GM19372 (cell line): ENCODE results near the gene DIP2B.
"Not testable (repeated sequence)": the region's sequence is repeated elsewhere in the genome, so short reads cannot be mapped to it uniquely, and the experiment has no call there.

ENCODE experiments used
- ATAC-seq: cut with Tn5 transposase; IDR thresholded peaks from one replicate; pipeline ENCODE4 v1.9.1; 2021; ENCODE audit warnings: mild to moderate bottlenecking, low read depth, moderate library complexity; ENCODE audit not compliant: unreplicated experiment

The DIP2B gene

DNA sequence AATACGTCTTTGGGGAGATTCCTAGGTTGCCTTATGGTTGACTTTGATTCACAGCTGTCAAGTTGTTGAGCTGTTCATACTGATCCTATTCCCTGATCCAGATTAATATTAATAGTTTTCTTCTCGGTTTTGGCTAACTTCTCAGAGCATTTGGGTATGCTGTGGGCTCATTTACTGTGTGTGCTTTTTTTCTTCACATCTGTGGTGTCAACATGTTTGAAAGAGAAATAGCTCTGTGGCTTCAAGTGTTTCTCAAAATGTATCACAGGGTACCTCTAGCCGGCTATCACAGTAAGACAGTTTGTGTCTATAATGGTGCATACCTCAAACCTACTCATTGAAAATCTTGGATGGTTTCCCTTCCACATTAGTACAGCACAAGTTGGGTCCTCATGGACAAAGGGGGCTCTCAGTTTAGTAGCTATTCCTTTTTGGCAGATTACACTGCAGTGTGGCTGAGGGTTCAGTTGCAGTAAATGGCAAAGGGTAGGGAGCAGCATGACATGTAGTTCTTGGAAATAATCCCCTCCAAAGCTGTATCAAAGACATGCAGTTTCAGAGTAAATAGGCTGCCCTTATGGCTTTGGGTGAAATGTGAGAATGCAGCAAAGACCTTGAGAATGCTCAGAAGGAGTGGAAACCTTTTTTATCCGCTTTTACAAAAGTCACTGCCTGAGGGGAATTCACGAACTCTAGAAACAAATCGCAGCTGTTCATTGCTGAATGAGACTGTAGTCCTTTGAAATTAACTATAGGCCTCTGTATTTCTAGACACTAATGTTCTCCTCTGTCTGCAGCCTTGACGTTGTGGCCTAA is 156.7 kb downstream of the DIP2B start:
- no peak for ATAC-seq

DNA sequence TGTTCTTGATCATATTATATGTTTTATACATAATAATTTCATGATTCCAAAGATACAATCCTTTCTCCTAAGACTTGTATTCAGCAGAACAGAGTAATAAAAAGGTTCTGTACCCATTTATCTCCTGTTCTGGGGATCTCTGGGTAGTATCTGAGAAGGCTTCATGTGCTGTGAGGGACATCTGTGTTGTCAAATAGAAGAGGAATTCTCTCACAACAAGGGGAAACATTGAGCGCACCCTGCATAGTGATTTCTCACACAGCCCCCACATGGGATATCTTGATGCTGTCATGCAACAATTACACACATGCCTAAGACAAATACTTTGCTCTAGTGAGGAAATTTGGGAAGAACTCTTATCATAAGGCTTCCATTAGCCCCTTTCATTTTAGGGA is 157.3 kb downstream of the DIP2B start:
- no peak for ATAC-seq

DNA sequence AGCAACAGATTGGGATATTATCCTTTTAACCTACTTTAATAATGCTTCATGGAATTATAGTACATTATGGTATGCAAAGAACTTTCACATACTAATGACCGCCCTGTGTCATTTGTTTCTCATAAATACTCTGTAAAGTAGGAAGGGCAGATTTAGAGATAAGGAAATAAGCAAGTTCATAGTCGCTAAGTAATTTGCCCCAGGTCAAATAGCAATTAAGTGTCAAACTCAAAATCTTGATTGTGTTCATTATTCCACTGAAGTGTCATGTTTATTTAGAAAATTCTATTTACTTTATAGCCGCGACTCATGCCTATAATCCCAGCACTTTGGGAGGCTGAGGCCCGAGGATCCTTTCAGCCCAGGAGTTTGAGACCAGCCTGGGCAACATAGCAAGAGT is 160.4 kb downstream of the DIP2B start:
- ATAC-seq, result no peak

DNA sequence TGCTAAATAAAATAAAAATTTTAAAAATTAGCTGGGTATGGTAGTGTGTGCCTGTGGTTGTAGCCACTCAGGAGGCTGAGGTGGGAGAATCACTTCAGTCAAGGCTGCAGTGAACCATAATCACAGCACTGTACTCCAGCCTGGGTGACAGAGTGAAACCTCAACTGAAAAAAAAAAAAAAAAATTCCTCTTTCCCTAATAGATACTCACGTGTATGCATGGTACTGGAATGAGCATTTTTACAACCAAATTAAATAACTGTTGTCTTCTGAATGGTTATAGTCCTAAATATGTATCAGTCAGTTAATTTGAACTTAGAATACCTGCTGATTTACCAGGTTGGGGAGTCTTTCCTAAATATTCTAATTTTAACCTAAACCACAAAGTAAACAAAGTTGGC is 160.8 kb downstream of the DIP2B start:
- no peak for ATAC-seq

DNA sequence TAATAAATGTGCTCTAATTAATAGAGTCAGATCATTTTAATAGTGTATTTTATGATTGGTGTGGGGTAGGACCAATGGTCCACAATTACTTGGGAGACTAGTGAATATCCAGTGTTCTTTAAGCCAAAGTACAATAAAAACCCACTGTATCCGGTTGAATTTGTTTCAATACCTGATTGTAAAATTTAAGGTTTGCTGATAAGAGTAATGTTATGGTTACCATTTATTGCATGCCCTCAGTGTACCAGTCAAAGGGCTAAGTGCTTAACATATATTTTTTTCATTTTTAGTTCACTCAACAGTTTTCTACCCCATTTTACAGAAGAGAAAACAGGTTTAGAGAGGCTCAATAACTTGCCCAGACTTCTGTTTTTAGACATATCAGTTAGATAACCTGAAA is 161.2 kb downstream of the DIP2B start:
- no peak for ATAC-seq

DNA sequence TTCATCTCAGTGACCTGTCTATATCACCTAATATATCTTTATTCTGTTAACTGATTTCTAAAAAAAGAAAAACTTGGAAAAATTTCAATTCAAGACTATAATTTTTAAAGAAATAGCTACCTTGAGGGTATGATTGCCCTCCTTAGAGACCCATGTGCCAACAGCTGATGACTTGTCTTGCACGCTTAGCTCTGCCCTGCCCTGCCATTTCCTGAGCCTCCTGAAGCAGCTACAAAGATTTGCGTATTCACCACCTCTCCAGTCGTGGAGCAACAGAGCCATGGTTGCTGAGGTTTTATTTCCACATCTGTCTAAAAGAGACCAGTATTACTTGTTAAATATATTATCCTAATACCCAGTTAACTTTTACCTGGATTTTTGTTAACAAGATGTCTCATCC is 167.4 kb downstream of the DIP2B start:
- no peak for ATAC-seq

DNA sequence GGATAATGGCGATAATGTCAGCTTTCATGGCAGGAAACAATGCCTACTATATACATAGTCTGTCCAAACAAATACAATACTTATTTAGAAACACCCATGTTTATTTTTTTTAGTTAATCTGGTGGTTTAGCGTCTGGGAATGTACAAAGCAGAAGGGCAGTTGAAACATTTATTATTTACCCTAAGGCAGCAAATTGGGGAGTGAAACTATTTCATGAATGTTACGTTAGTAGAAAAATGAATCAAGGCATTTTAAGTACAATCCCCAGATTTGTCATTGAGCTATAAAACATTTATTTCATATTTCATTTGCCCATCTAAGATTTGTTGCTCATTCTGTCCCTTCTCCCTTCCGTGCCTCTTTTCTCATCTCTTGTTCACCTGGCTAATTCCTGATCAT is 172.0 kb downstream of the DIP2B start:
- ATAC-seq, result no peak

DNA sequence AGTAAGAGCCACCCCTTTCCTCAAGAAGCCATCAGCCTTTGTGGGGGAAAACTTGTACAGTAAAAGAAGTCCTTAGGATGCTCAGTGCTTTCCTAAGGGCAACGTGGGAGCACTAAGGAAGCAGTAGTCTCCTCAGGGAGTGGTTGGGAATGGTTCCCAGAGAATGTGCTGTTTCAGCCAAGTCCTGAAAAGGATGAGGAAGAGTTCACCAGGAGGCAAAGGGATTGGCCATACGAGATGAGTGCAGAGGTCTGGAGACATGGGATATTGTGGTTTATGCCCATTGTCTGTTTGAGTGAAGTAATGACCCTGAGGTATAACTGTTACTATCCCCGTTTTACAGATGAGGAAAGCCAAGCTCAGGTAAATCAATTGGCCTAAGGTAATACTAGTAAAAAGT is 173.1 kb downstream of the DIP2B start:
- ATAC-seq, result no peak

DNA sequence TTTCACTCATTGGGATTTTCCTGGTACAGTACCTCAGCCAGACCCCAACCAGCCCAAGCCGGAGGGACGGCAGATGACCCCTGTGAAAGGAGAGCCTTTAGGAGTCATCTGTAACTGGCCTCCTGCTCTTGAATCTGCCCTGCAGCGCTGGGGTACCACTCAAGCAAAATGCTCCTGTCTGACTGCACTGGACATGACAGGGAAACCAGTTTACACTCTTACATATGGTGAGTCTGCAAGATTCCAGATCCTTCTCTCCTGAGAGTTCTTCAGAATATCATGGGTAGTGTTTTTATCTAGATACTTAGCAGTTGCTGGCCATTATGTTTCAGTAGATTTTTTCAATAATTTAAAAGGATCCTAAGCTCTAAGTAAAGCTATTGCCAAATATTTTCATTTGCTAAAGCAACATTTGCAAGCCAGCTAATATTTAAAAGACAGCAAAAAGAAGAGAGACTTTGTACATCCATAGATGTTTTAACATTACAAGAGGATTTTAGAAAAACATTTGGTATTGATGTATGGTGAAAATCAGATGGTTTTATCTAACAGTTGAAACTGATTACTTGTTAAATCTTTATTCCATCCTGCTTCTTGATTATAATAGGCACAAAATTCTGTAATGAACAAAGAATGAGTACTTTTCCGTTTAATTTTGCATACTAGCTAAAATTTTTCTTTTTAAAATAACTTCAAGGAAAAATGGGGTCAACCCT is 174.0 kb downstream of the DIP2B start:
- ATAC-seq, result no peak

DNA sequence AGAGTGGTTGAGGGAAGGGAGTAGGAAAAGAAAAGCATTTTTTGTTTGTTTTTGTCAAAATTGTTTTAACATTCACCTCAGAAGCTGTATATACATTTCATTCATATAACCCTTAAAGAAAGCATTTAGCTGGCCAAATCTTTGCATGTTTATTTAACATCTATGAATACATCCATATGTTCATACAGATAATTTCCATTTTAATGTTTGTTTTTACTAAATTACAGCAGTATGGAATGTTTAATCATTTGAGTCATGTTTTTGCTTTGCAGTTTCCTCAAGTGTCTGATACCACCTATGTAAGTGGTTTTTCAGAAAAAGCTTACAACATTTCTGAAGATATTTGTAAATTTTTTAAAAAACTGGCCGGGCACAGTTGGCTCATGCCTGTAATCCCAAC is 174.8 kb downstream of the DIP2B start:
- no peak for ATAC-seq

DNA sequence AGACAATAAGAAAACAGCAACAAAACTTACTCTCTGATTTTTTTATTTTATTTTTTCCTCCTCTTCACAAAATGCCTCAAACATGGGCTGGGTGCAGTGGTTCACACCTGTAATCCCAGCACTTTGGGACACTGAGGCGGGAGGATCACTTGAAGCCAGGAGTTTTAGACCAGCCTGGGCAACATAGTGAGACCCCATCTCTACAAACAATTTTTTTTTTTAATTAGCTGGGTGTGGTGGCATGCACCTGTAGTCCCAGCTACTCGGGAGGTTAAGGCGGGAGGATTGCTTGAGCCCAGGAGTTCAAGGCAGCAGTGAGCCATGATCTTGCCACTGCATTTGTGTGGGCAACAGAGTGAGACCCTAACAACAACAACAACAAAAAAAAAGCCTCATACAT is 176.3 kb downstream of the DIP2B start:
- not testable (repeated sequence) for ATAC-seq

DNA sequence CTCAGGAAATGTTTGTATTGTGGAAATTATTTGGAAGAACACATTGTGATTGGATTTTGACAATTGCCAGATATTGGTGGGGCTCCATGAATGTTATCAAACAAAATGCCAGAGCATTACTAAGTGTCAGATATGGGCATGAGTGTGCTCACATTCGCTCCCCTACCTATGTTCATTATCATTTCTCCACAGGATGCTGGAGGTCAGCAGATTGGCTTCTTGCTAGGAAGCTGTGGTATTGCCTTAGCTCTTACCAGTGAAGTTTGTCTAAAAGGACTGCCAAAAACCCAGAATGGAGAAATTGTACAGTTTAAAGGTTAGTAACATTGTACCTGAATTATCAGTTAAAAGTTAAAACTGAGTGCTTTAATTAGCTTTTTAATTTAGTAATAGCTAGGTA is 180.9 kb downstream of the DIP2B start:
- ATAC-seq, result no peak

DNA sequence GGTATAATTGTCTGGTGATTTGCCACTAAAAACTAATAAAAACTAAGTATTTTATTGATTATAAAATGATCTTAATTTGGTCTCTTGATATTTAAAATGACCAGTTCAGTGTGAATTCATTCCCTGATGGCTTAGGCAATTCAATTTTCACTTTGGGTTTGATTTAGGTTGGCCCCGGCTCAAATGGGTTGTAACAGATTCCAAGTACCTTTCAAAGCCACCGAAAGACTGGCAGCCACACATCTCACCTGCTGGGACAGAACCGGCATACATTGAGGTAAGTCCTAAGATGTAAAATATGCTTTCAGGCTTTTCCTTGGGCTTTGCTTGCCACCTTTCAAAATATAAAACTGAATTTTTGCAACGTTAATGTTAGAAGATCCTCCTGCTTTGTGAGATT is 181.6 kb downstream of the DIP2B start:
- no peak for ATAC-seq

DNA sequence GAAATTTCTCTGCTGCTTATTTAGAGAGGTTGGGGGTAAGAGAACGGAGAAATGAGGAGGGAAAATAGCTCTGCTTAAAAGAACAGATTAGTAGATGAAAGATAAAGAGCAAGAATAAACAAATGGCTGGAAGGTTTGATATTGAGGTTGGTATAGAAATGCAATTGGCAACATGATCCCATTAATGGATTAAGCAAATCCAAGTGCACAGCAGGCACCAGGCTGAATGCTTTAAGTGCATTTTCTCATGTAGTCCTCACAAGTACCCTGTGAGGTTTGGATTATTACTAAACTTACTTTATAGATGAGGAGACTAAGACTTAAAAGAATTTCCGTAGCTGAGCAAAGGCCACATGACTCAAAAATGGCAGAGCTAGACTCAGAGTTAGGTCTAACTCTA is 182.2 kb downstream of the DIP2B start:
- ATAC-seq, result no peak

DNA sequence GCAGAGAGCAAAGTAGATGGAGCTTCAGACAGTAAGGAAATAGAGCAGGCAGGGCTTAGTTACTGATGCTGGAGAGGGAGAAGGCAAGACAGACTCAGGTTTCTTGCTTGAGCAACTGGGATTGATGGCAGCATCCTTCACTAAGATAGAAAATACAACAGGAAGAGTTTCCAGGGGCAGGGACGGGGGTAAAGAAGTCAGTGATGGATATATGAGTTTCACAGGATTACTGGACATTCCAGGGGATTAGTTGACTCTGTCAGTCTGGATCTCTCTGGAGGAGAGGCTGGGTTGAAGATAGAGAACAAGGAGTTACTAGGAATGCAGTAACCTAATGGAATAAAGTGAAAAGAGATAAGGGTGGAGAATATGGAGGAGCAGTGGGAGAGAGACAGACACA is 184.7 kb downstream of the DIP2B start:
- no peak for ATAC-seq

DNA sequence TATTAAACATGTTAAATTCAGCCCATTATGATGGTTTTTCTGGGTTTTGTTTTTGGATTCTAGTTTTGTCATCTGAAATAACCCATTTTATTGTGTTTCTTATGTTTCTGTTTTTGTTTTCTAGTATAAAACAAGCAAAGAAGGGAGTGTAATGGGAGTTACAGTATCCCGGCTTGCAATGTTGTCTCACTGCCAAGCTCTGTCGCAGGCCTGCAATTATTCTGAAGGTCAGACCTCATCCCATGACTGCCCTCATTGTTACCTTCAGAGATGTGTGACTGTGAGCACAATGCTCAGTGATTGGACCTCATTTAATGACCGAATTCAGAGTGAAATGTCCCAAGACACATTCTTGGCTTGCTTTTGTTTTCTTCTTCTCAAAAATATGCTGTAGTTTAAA is 186.1 kb downstream of the DIP2B start:
- ATAC-seq, result no peak

DNA sequence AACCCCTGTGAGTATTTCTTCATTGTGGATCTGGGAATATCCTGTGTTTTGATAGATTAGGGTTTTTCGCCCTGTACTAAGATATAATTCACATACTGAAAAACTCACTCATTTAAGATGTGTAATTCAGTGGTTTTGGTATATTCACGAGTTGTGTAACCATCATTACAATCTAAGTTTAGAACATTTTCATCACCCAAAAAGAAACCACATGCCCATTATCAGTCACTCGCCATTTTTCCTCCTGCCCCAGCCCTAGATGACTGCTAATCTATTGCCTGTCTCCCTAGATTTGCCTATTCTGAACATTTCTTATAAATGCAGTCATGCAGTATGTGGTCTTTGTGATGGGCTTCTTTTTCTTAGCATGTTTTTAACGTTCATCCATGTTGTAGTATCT is 191.2 kb downstream of the DIP2B start:
- no peak for ATAC-seq

DNA sequence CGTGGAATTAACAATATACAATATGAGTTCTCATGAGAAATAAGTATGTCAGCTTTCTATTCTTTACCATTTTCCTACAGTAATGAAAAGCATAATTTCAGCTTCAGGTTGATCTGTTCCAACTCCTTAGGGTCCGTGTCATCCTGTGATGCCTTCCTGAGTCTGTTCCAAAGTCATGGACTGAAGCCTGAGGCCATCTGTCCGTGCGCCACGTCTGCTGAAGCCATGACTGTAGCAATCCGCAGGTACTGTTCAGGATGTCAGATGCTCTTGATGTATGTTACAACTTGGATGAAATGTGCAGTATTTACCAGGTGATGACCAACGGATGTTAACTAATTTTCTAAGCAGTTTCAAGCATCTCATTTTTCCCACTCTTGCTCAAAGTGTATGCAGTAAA is 192.1 kb downstream of the DIP2B start:
- no peak for ATAC-seq

DNA sequence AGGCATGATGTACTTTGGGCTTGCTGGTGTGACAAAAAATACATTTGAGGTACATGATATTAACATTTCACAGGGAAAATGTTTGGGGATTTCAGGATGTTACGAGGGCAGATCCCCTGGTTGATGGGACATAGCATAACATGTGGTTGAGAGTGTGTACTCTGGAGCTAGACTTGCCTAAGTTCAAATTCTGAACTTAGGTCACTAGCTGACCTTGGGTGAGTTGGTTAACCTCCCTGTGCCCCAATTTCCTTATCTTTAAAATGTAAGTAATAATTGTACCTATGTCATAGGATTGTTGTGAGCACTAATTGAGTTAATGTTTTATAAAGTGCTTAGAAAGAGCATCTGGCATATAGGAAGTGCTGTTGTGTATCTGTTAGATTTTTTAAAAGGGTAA is 194.4 kb downstream of the DIP2B start:
- no peak for ATAC-seq

DNA sequence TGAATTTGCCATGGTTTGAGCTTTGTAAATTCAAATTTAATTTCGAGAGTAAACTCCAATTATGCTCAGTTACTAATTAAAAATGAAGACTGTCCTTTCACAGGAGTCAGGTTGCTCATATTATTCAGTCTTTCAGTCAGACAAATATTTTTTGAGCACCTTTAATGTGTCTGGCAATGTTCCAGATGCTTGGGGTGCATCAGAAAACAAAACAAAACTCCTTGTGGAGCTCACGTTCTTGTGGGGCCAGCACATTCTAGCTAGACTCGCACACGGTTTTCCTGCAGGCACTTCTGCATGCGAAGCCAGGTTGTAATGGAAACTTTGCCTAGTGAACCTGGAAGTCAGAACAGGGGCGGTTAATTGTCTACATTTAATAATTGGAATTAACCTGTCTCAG is 195.2 kb downstream of the DIP2B start:
- no peak for ATAC-seq

DNA sequence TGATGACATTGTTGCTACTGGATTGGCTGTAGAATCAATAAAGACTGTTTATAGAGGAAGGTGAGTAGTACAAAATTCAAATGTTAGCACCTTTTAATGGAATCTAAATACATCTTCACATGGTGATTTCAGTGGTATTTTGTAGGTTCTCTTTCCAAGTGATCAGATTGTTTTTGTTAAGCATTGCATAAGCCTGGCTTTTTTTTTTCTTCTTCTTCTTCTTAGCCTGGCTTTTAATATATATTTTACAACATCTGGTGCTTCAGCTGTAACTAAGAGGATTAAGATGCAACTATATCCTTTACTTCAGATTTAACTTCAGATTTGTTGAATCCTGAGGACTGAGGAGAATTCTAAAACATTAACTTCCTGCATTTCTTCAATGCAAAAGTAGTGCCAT is 201.8 kb downstream of the DIP2B start:
- ATAC-seq, result no peak

DNA sequence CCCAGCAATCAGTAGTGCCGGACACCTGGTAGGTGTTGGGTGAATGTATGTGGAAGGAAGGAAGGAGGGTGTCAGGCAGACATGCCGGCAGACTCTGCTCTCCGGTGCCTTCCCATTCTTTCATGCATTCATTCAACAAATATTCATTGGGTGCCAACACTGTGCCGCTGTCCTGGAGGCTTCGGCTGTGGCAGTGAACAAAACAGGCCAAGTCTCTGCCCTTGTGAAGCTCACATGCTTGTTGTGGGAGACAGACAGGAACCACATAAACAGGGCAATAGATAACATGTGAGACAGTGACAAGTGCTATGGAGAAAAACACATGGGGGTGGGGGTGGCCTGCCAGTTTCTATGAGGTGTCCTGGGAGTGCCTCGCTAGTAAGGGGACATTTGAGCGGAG is 202.6 kb downstream of the DIP2B start:
- no peak for ATAC-seq
